Type B pancreatic cell (in vitro differentiated cells): ENCODE measurements around the gene ZNF83. TPM values are rescaled to one million over a fixed set of nuclear protein-coding genes. Genes with fewer than 3 reads are reported as not detected.
A peak's percentile ranks its signal among the peaks of the same experiment; 100 is the strongest.

ENCODE experiments used
- DNase-seq: peaks from one replicate; pipeline ENCODE4 v3.0.0; 2021; ENCODE audit warnings: mixed read lengths; ENCODE audit not compliant: unreplicated experiment; ENCODE audit errors: extremely low spot score
- H3K27ac Mint-ChIP-seq: 2 replicates; pipeline ENCODE4 v1.8.0; 2021; ENCODE audit warnings: mild to moderate bottlenecking, mixed read lengths
- H3K27me3 Mint-ChIP-seq: 2 replicates; pipeline ENCODE4 v1.8.0; 2021; ENCODE audit warnings: mixed read lengths
- H3K36me3 Mint-ChIP-seq: 2 replicates; pipeline ENCODE4 v1.8.0; 2021; ENCODE audit warnings: mixed read lengths
- H3K4me1 Mint-ChIP-seq: one replicate; pipeline ENCODE4 v1.8.0; 2021; ENCODE audit warnings: mixed read lengths; ENCODE audit not compliant: unreplicated experiment
- H3K4me3 Mint-ChIP-seq: 2 replicates; pipeline ENCODE4 v1.8.0; 2021; ENCODE audit warnings: mild to moderate bottlenecking, mixed read lengths
- H3K9me3 Mint-ChIP-seq: 2 replicates; pipeline ENCODE4 v1.8.0; 2021; ENCODE audit warnings: mixed read lengths
- CTCF ChIP-seq: fragments of 200-600 bp; sonication (generic); conservative IDR thresholded peaks from 2 replicates; pipeline ENCODE4 v1.5.0; 2021; ENCODE audit warnings: antibody characterized with exemption, mild to moderate bottlenecking
- total RNA-seq: library from RNA; stranded (reverse); gene quantifications from 2 replicates; pipeline ENCODE4 v1.2.1, GENCODE V29; 2021; ENCODE audit warnings: low replicate concordance

ZNF83 gene
- total RNA-seq, 1 donor from 2014 or later: 76.2 TPM

- Mint-ChIP-seq H3K36me3 (peaks cover 41% of the 10 kb centered on the region), H3K27ac (peak overlapping the region; percentile 63), H3K9me3 (peaks cover 3% of the 10 kb centered on the region), H3K27me3 (no peaks in the 10 kb centered on the region), H3K4me1 (peaks cover 9% of the 10 kb centered on the region), H3K4me3 (no peak overlapping the region)
- TF ChIP-seq CTCF: no peak
- DNase-seq: no peak
These were observed 26.9 kb upstream of the ZNF83 start for GRCh38 chr19:52665027-52665426.

- Mint-ChIP-seq H3K4me1 (peaks cover 9% of the 10 kb centered on the region), H3K27me3 (no peaks in the 10 kb centered on the region), H3K9me3 (no peaks in the 10 kb centered on the region), H3K36me3 (peaks cover 40% of the 10 kb centered on the region), H3K27ac (peak overlapping the region; percentile 69), H3K4me3 (no peak overlapping the region)
- DNase-seq: no peak
- no peak for TF ChIP-seq CTCF
These were observed 26.3 kb upstream of the ZNF83 start for GRCh38 chr19:52664461-52664860.

GRCh38 chr19:52662631-52663030, 24.5 kb upstream of the ZNF83 start:
- no peaks in the 10 kb centered on the region for H3K27me3 Mint-ChIP-seq
- no peak overlapping the region for H3K4me3 Mint-ChIP-seq
- no peak for TF ChIP-seq CTCF
- no peaks in the 10 kb centered on the region for H3K9me3 Mint-ChIP-seq
- H3K4me1 Mint-ChIP-seq: peaks cover 9% of the 10 kb centered on the region
- peak overlapping the region; percentile 34 for H3K27ac Mint-ChIP-seq
- peaks cover 39% of the 10 kb centered on the region for H3K36me3 Mint-ChIP-seq
- DNase-seq: no peak

- no peak for TF ChIP-seq CTCF
- Mint-ChIP-seq H3K27me3 (no peaks in the 10 kb centered on the region), H3K9me3 (no peaks in the 10 kb centered on the region), H3K4me3 (no peak overlapping the region), H3K4me1 (peaks cover 9% of the 10 kb centered on the region), H3K27ac (peak overlapping the region; percentile 72), H3K36me3 (peaks cover 34% of the 10 kb centered on the region)
- DNase-seq: no peak
These were observed 22.8 kb upstream of the ZNF83 start for GRCh38 chr19:52660981-52661380.

GRCh38 chr19:52659013-52659412, 20.9 kb upstream of the ZNF83 start:
- H3K36me3 Mint-ChIP-seq: peaks cover 45% of the 10 kb centered on the region
- H3K4me1 Mint-ChIP-seq: no peaks in the 10 kb centered on the region
- no peaks in the 10 kb centered on the region for H3K9me3 Mint-ChIP-seq
- TF ChIP-seq CTCF: no peak
- no peak overlapping the region for H3K4me3 Mint-ChIP-seq
- DNase-seq: no peak
- no peaks in the 10 kb centered on the region for H3K27me3 Mint-ChIP-seq
- H3K27ac Mint-ChIP-seq: no peak overlapping the region

- no peak for TF ChIP-seq CTCF
- Mint-ChIP-seq H3K36me3 (peaks cover 49% of the 10 kb centered on the region), H3K9me3 (no peaks in the 10 kb centered on the region), H3K27ac (no peak overlapping the region), H3K27me3 (no peaks in the 10 kb centered on the region), H3K4me1 (no peaks in the 10 kb centered on the region), H3K4me3 (no peak overlapping the region)
- no peak for DNase-seq
These were observed 20.4 kb upstream of the ZNF83 start for GRCh38 chr19:52658595-52658994.
